CD4-positive, alpha-beta T cell treated with Interleukin-6 for 4 hours (primary cell): ENCODE measurements around the gene CORIN.

Source experiments
- DNase-seq: peaks from one replicate; pipeline ENCODE4 v3.0.0-alpha.2; 2020; ENCODE audit warnings: mixed read lengths

CORIN gene

GRCh38 chr4:47640911-47641310 lies 197.0 kb downstream of the CORIN start:
- no peak for DNase-seq

GRCh38 chr4:47639531-47639930 lies 198.3 kb downstream of the CORIN start:
- no peak for DNase-seq

GRCh38 chr4:47631161-47631560 lies 206.7 kb downstream of the CORIN start:
- DNase-seq = no peak

- no peak for DNase-seq
Measured at GRCh38 chr4:47624031-47624441, 213.8 kb downstream of the CORIN start.

GRCh38 chr4:47621181-47621580 lies 216.7 kb downstream of the CORIN start:
- DNase-seq = no peak

GRCh38 chr4:47619691-47620090 lies 218.2 kb downstream of the CORIN start:
- DNase-seq = no peak

- DNase-seq = no peak
Measured at GRCh38 chr4:47617607-47618006, 220.3 kb downstream of the CORIN start.

- DNase-seq = no peak
Measured at GRCh38 chr4:47615385-47615784, 222.5 kb downstream of the CORIN start.

- no peak for DNase-seq
Measured at GRCh38 chr4:47612116-47613023, 225.5 kb downstream of the CORIN start.

GRCh38 chr4:47606482-47606881 lies 231.4 kb downstream of the CORIN start:
- DNase-seq = no peak

GRCh38 chr4:47598896-47599295 lies 239.0 kb downstream of the CORIN start:
- DNase-seq = no peak

- no peak for DNase-seq
Measured at GRCh38 chr4:47598320-47598719, 239.5 kb downstream of the CORIN start.

- DNase-seq = no peak
Measured at GRCh38 chr4:47597696-47598095, 240.2 kb downstream of the CORIN start.

GRCh38 chr4:47590325-47590724 lies 247.5 kb downstream of the CORIN start:
- DNase-seq = no peak

GRCh38 chr4:47579235-47579634 lies 258.6 kb downstream of the CORIN start:
- no peak for DNase-seq

GRCh38 chr4:47577779-47578553 lies 259.9 kb downstream of the CORIN start:
- no peak for DNase-seq

- no peak for DNase-seq
Measured at GRCh38 chr4:47572981-47573380, 264.9 kb downstream of the CORIN start.

GRCh38 chr4:47570816-47571215 lies 267.1 kb downstream of the CORIN start:
- no peak for DNase-seq

- DNase-seq = no peak
Measured at GRCh38 chr4:47567511-47567910, 270.4 kb downstream of the CORIN start.

- no peak for DNase-seq
Measured at GRCh38 chr4:47566969-47567368, 270.9 kb downstream of the CORIN start.

- DNase-seq = no peak
Measured at GRCh38 chr4:47566566-47566965, 271.3 kb downstream of the CORIN start.

GRCh38 chr4:47562297-47562696 lies 275.6 kb downstream of the CORIN start:
- DNase-seq = no peak

- DNase-seq = no peak
Measured at GRCh38 chr4:47561331-47561730, 276.5 kb downstream of the CORIN start.

GRCh38 chr4:47560682-47561081 lies 277.2 kb downstream of the CORIN start:
- no peak for DNase-seq
